GM19099 (cell line): ENCODE results near the gene TM4SF1.

Experiments used
- POLR2A ChIP-seq: IDR thresholded peaks from 3 replicates; pipeline ENCODE4 v1.6.1; 2011; ENCODE audit warnings: low read depth; ENCODE audit not compliant: insufficient read length; ENCODE audit errors: extremely low read depth

The TM4SF1 gene

GRCh38 chr3:149324332-149324731 is 53.1 kb downstream of the TM4SF1 start:
- TF ChIP-seq POLR2A: no peak

- TF ChIP-seq POLR2A: no peak
Measured at GRCh38 chr3:149321640-149322039, 55.8 kb downstream of the TM4SF1 start.

- no peak for TF ChIP-seq POLR2A
Measured at GRCh38 chr3:149321136-149321535, 56.3 kb downstream of the TM4SF1 start.

- TF ChIP-seq POLR2A: no peak
Measured at GRCh38 chr3:149319750-149320149, 57.7 kb downstream of the TM4SF1 start.
